Activated naive CD4-positive, alpha-beta T cell treated with anti-CD3 and anti-CD28 coated beads for 36 hours (primary cell): ENCODE data around the gene GRIK3. TPM values are rescaled to one million over a fixed set of nuclear protein-coding genes. Genes with fewer than 3 reads are reported as not detected.

Experiments
- CTCF ChIA-PET: fragments of 350-600 bp; sonication (Branson Sonifier 250); formaldehyde crosslinking; loops from one replicate; lab custom pipeline; 2021; ENCODE audit warnings: antibody characterized with exemption; lab: Charles Lee
- DNase-seq: peaks from one replicate; pipeline ENCODE4 v3.0.0-alpha.2; 2020
- H3K27ac Mint-ChIP-seq: one replicate; pipeline ENCODE4 v1.8.0; 2021; ENCODE audit warnings: mild to moderate bottlenecking, mixed read lengths
- H3K27me3 Mint-ChIP-seq: one replicate; pipeline ENCODE4 v1.8.0; 2021; ENCODE audit warnings: low read depth, mixed read lengths
- H3K36me3 Mint-ChIP-seq: one replicate; pipeline ENCODE4 v1.8.0; 2021; ENCODE audit warnings: low read depth, mixed read lengths
- H3K4me1 Mint-ChIP-seq: one replicate; pipeline ENCODE4 v1.8.0; 2021; ENCODE audit warnings: low read depth, mixed read lengths
- H3K4me3 Mint-ChIP-seq: one replicate; pipeline ENCODE4 v1.8.0; 2021; ENCODE audit warnings: mild to moderate bottlenecking, moderate library complexity, mixed read lengths
- H3K9me3 Mint-ChIP-seq: one replicate; pipeline ENCODE4 v1.8.0; 2021; ENCODE audit warnings: mixed read lengths
- intact Hi-C: fragments of 100-400 bp; cut with micrococcal nuclease; formaldehyde crosslinking; loops from one replicate; pipeline ENCODE4 v1.15.1; 2023
- total RNA-seq, 2 experiments: library from RNA; stranded (reverse); gene quantifications; one replicate each; pipeline ENCODE4 v1.2.3, GENCODE V29; 2021

Gene GRIK3
- total RNA-seq, 2 experiments from 2014 or later: not detected

GRCh38 chr1:36881541-36881940, 152.8 kb downstream of the GRIK3 start:
- no peaks in the 10 kb centered on the region for H3K36me3 Mint-ChIP-seq
- DNase-seq: no peak
- H3K9me3 Mint-ChIP-seq: no peaks in the 10 kb centered on the region
- H3K27me3 Mint-ChIP-seq: peaks cover 2% of the 10 kb centered on the region
- CTCF ChIA-PET: interaction anchor here (0.5 kb wide), 1 partner anchor 10 kb away, joined by 3 read pairs; no protein-coding TSS in a partner anchor
- no peaks in the 10 kb centered on the region for H3K4me1 Mint-ChIP-seq
- no peak overlapping the region for H3K4me3 Mint-ChIP-seq
- intact Hi-C loops: no loop called here
- no peak overlapping the region for H3K27ac Mint-ChIP-seq

GRCh38 chr1:36881068-36881405, 153.3 kb downstream of the GRIK3 start:
- no peaks in the 10 kb centered on the region for H3K36me3 Mint-ChIP-seq
- H3K27ac Mint-ChIP-seq: no peak overlapping the region
- no peak overlapping the region for H3K4me3 Mint-ChIP-seq
- intact Hi-C loops: no loop called here
- DNase-seq: no peak
- H3K27me3 Mint-ChIP-seq: peaks cover 2% of the 10 kb centered on the region
- CTCF ChIA-PET: interaction anchor here (0.5 kb wide), 1 partner anchor 9 kb away, joined by 3 read pairs; no protein-coding TSS in a partner anchor
- H3K4me1 Mint-ChIP-seq: no peaks in the 10 kb centered on the region
- H3K9me3 Mint-ChIP-seq: no peaks in the 10 kb centered on the region

GRCh38 chr1:36880155-36881067, 153.9 kb downstream of the GRIK3 start:
- Mint-ChIP-seq H3K4me3 (no peak overlapping the region), H3K36me3 (no peaks in the 10 kb centered on the region), H3K9me3 (no peaks in the 10 kb centered on the region), H3K27ac (no peak overlapping the region), H3K27me3 (peaks cover 2% of the 10 kb centered on the region), H3K4me1 (no peaks in the 10 kb centered on the region)
- CTCF ChIA-PET: no interaction called here
- no peak for DNase-seq
- intact Hi-C loops: no loop called here

- intact Hi-C loops: no loop called here
- H3K4me3 Mint-ChIP-seq: no peak overlapping the region
- CTCF ChIA-PET: no interaction called here
- no peaks in the 10 kb centered on the region for H3K36me3 Mint-ChIP-seq
- no peaks in the 10 kb centered on the region for H3K9me3 Mint-ChIP-seq
- H3K4me1 Mint-ChIP-seq: no peaks in the 10 kb centered on the region
- no peak for DNase-seq
- peaks cover 2% of the 10 kb centered on the region for H3K27me3 Mint-ChIP-seq
- no peak overlapping the region for H3K27ac Mint-ChIP-seq
Measured at GRCh38 chr1:36879613-36880012, 154.7 kb downstream of the GRIK3 start.

GRCh38 chr1:36876990-36877389, 157.3 kb downstream of the GRIK3 start:
- H3K36me3 Mint-ChIP-seq: no peaks in the 10 kb centered on the region
- H3K4me1 Mint-ChIP-seq: no peaks in the 10 kb centered on the region
- H3K27ac Mint-ChIP-seq: no peak overlapping the region
- no peak overlapping the region for H3K4me3 Mint-ChIP-seq
- intact Hi-C loops: no loop called here
- CTCF ChIA-PET: no interaction called here
- no peak for DNase-seq
- no peaks in the 10 kb centered on the region for H3K9me3 Mint-ChIP-seq
- H3K27me3 Mint-ChIP-seq: peaks cover 5% of the 10 kb centered on the region

GRCh38 chr1:36874271-36875060, 159.8 kb downstream of the GRIK3 start:
- CTCF ChIA-PET: no interaction called here
- H3K27ac Mint-ChIP-seq: no peak overlapping the region
- no peak overlapping the region for H3K4me3 Mint-ChIP-seq
- H3K36me3 Mint-ChIP-seq: no peaks in the 10 kb centered on the region
- intact Hi-C loops: no loop called here
- H3K4me1 Mint-ChIP-seq: no peaks in the 10 kb centered on the region
- DNase-seq: no peak
- no peaks in the 10 kb centered on the region for H3K9me3 Mint-ChIP-seq
- peaks cover 5% of the 10 kb centered on the region for H3K27me3 Mint-ChIP-seq

GRCh38 chr1:36872858-36873257, 161.5 kb downstream of the GRIK3 start:
- DNase-seq: no peak
- H3K36me3 Mint-ChIP-seq: no peaks in the 10 kb centered on the region
- intact Hi-C loops: no loop called here
- no peak overlapping the region for H3K4me3 Mint-ChIP-seq
- H3K27me3 Mint-ChIP-seq: peaks cover 5% of the 10 kb centered on the region
- no peak overlapping the region for H3K27ac Mint-ChIP-seq
- no peaks in the 10 kb centered on the region for H3K4me1 Mint-ChIP-seq
- no peaks in the 10 kb centered on the region for H3K9me3 Mint-ChIP-seq
- CTCF ChIA-PET: no interaction called here

- Mint-ChIP-seq H3K4me3 (no peak overlapping the region), H3K9me3 (no peaks in the 10 kb centered on the region), H3K27ac (no peak overlapping the region), H3K4me1 (no peaks in the 10 kb centered on the region), H3K36me3 (no peaks in the 10 kb centered on the region), H3K27me3 (peaks cover 2% of the 10 kb centered on the region)
- DNase-seq: no peak
- intact Hi-C loops: no loop called here
- CTCF ChIA-PET: interaction anchor here (0.7 kb wide), 1 partner anchor 9 kb away, joined by 3 read pairs; no protein-coding TSS in a partner anchor
Measured at GRCh38 chr1:36872126-36872754, 162.1 kb downstream of the GRIK3 start.

- intact Hi-C loops: no loop called here
- H3K27me3 Mint-ChIP-seq: peaks cover 2% of the 10 kb centered on the region
Measured at GRCh38 chr1:36871146-36871971, 163.0 kb downstream of the GRIK3 start.

GRCh38 chr1:36869826-36870225, 164.5 kb downstream of the GRIK3 start:
- no peaks in the 10 kb centered on the region for H3K9me3 Mint-ChIP-seq
- intact Hi-C loops: no loop called here
- no peaks in the 10 kb centered on the region for H3K36me3 Mint-ChIP-seq
- no peak overlapping the region for H3K27ac Mint-ChIP-seq
- CTCF ChIA-PET: no interaction called here
- no peaks in the 10 kb centered on the region for H3K4me1 Mint-ChIP-seq
- peaks cover 5% of the 10 kb centered on the region for H3K27me3 Mint-ChIP-seq
- H3K4me3 Mint-ChIP-seq: no peak overlapping the region
- no peak for DNase-seq

More at GRCh38 chr1:36871146-36871971, 163.0 kb downstream of the GRIK3 start:
- CTCF ChIA-PET: interaction anchor here (0.7 kb wide), 2 partner anchors 10 to 11 kb away, joined by 3 read pairs; no protein-coding TSS in a partner anchor
- Mint-ChIP-seq H3K4me1 (no peaks in the 10 kb centered on the region), H3K4me3 (no peak overlapping the region), H3K9me3 (no peaks in the 10 kb centered on the region), H3K36me3 (no peaks in the 10 kb centered on the region), H3K27ac (no peak overlapping the region)
- no peak for DNase-seq

- Mint-ChIP-seq H3K4me3 (no peak overlapping the region), H3K27ac (no peak overlapping the region), H3K9me3 (no peaks in the 10 kb centered on the region), H3K27me3 (peaks cover 5% of the 10 kb centered on the region), H3K4me1 (no peaks in the 10 kb centered on the region), H3K36me3 (no peaks in the 10 kb centered on the region)
- CTCF ChIA-PET: no interaction called here
- intact Hi-C loops: no loop called here
- no peak for DNase-seq
Measured at GRCh38 chr1:36869054-36869453, 165.3 kb downstream of the GRIK3 start.
